Activated CD4-positive, alpha-beta T cell treated with anti-CD3 and anti-CD28 coated beads, Interleukin-2, amount 10 ng/mL, durations not matched to agents 7 days and 5 days (primary cell): ENCODE measurements around the gene SH3BGR. TPM values are rescaled to one million over a fixed set of nuclear protein-coding genes. Genes with fewer than 3 reads are reported as not detected.

Source experiments
- CTCF ChIA-PET: fragments of 350-600 bp; sonication (Branson Sonifier 250); formaldehyde crosslinking; loops from one replicate; lab custom pipeline; 2021; ENCODE audit warnings: antibody characterized with exemption; lab: Charles Lee
- POLR2A ChIA-PET: fragments of 350-600 bp; sonication (Branson Sonifier 250); formaldehyde crosslinking; loops from one replicate; lab custom pipeline; 2021; ENCODE audit warnings: antibody characterized with exemption; lab: Charles Lee
- DNase-seq: peaks from one replicate; pipeline ENCODE4 v3.0.0-alpha.2; 2020
- H3K27ac Mint-ChIP-seq: one replicate; pipeline ENCODE4 v1.8.0; 2021; ENCODE audit warnings: mild to moderate bottlenecking, moderate library complexity, mixed read lengths
- H3K27me3 Mint-ChIP-seq: one replicate; pipeline ENCODE4 v1.8.0; 2021; ENCODE audit warnings: mixed read lengths
- H3K36me3 Mint-ChIP-seq: one replicate; pipeline ENCODE4 v1.8.0; 2021; ENCODE audit warnings: low read depth, mixed read lengths
- H3K4me1 Mint-ChIP-seq: one replicate; pipeline ENCODE4 v1.8.0; 2021; ENCODE audit warnings: mixed read lengths
- H3K4me3 Mint-ChIP-seq: one replicate; pipeline ENCODE4 v1.8.0; 2021; ENCODE audit warnings: mild to moderate bottlenecking, moderate library complexity, mixed read lengths
- H3K9me3 Mint-ChIP-seq: one replicate; pipeline ENCODE4 v1.8.0; 2021; ENCODE audit warnings: mixed read lengths
- total RNA-seq, 2 experiments: library from RNA; stranded (reverse); gene quantifications; one replicate each; pipeline ENCODE4 v1.2.3, GENCODE V29; 2021

Gene SH3BGR
- total RNA-seq, 2 experiments from 2014 or later: 0.89 to 1.6 TPM

GRCh38 chr21:39502631-39503030, 50.9 kb downstream of the SH3BGR start:
- H3K4me1 Mint-ChIP-seq: no peaks in the 10 kb centered on the region
- H3K9me3 Mint-ChIP-seq: no peaks in the 10 kb centered on the region
- H3K36me3 Mint-ChIP-seq: no peaks in the 10 kb centered on the region
- ChIA-PET CTCF (no interaction called here), POLR2A (no interaction called here)
- H3K27ac Mint-ChIP-seq: no peak overlapping the region
- DNase-seq: no peak
- H3K4me3 Mint-ChIP-seq: no peak overlapping the region
- no peaks in the 10 kb centered on the region for H3K27me3 Mint-ChIP-seq

GRCh38 chr21:39503123-39503762, 51.5 kb downstream of the SH3BGR start:
- H3K9me3 Mint-ChIP-seq: no peaks in the 10 kb centered on the region
- DNase-seq: no peak
- no peaks in the 10 kb centered on the region for H3K4me1 Mint-ChIP-seq
- CTCF ChIA-PET: no interaction called here
- H3K27me3 Mint-ChIP-seq: no peaks in the 10 kb centered on the region
- no peaks in the 10 kb centered on the region for H3K36me3 Mint-ChIP-seq
- POLR2A ChIA-PET: no interaction called here
- no peak overlapping the region for H3K27ac Mint-ChIP-seq
- no peak overlapping the region for H3K4me3 Mint-ChIP-seq

GRCh38 chr21:39504230-39504629, 52.5 kb downstream of the SH3BGR start:
- H3K36me3 Mint-ChIP-seq: no peaks in the 10 kb centered on the region

GRCh38 chr21:39510240-39510639, 58.5 kb downstream of the SH3BGR start:
- H3K9me3 Mint-ChIP-seq: no peaks in the 10 kb centered on the region
- no peaks in the 10 kb centered on the region for H3K36me3 Mint-ChIP-seq
- H3K27ac Mint-ChIP-seq: no peak overlapping the region
- ChIA-PET POLR2A (no interaction called here), CTCF (interaction anchor here (0.7 kb wide), 1 partner anchor 36 kb away, joined by 3 read pairs; no protein-coding TSS in a partner anchor)
- H3K4me1 Mint-ChIP-seq: no peaks in the 10 kb centered on the region
- no peak for DNase-seq
- H3K4me3 Mint-ChIP-seq: no peak overlapping the region
- no peaks in the 10 kb centered on the region for H3K27me3 Mint-ChIP-seq

More at GRCh38 chr21:39504230-39504629, 52.5 kb downstream of the SH3BGR start:
- POLR2A ChIA-PET: no interaction called here
- Mint-ChIP-seq H3K4me1 (no peaks in the 10 kb centered on the region), H3K27ac (no peak overlapping the region), H3K4me3 (no peak overlapping the region), H3K27me3 (no peaks in the 10 kb centered on the region), H3K9me3 (no peaks in the 10 kb centered on the region)
- no peak for DNase-seq
- CTCF ChIA-PET: no interaction called here

- Mint-ChIP-seq H3K9me3 (no peaks in the 10 kb centered on the region), H3K27me3 (no peaks in the 10 kb centered on the region), H3K4me3 (no peak overlapping the region), H3K36me3 (no peaks in the 10 kb centered on the region), H3K27ac (no peak overlapping the region), H3K4me1 (no peaks in the 10 kb centered on the region)
- POLR2A ChIA-PET: no interaction called here
- DNase-seq: no peak
- CTCF ChIA-PET: no interaction called here
These were observed 59.3 kb downstream of the SH3BGR start for GRCh38 chr21:39511102-39511501.

- ChIA-PET CTCF (interaction anchor here (0.6 kb wide), 1 partner anchor 29 kb away, joined by 3 read pairs; no protein-coding TSS in a partner anchor), POLR2A (no interaction called here)
- Mint-ChIP-seq H3K9me3 (no peaks in the 10 kb centered on the region), H3K27ac (no peak overlapping the region), H3K4me3 (no peak overlapping the region), H3K4me1 (no peaks in the 10 kb centered on the region), H3K36me3 (no peaks in the 10 kb centered on the region), H3K27me3 (no peaks in the 10 kb centered on the region)
- no peak for DNase-seq
These were observed 62.0 kb downstream of the SH3BGR start for GRCh38 chr21:39513735-39514134.

GRCh38 chr21:39515684-39516472, 64.1 kb downstream of the SH3BGR start:
- ChIA-PET CTCF (interaction anchor here (0.6 kb wide), 1 partner anchor 588 kb away, joined by 3 read pairs; no protein-coding TSS in a partner anchor), POLR2A (no interaction called here)
- H3K4me1 Mint-ChIP-seq: no peaks in the 10 kb centered on the region

GRCh38 chr21:39518055-39518846, 66.5 kb downstream of the SH3BGR start:
- ChIA-PET POLR2A (interaction anchor here (0.7 kb wide), 1 partner anchor 10 kb away, joined by 15 read pairs; no protein-coding TSS in a partner anchor), CTCF (interaction anchor here (1.0 kb wide), 1 partner anchor 10 kb away, joined by 3 read pairs; no protein-coding TSS in a partner anchor)
- H3K4me3 Mint-ChIP-seq: no peak overlapping the region
- H3K36me3 Mint-ChIP-seq: no peaks in the 10 kb centered on the region
- no peak overlapping the region for H3K27ac Mint-ChIP-seq
- H3K4me1 Mint-ChIP-seq: no peaks in the 10 kb centered on the region
- H3K9me3 Mint-ChIP-seq: no peaks in the 10 kb centered on the region
- DNase-seq: peak; percentile 52
- H3K27me3 Mint-ChIP-seq: no peaks in the 10 kb centered on the region

More at GRCh38 chr21:39515684-39516472, 64.1 kb downstream of the SH3BGR start:
- H3K9me3 Mint-ChIP-seq: no peaks in the 10 kb centered on the region
- DNase-seq: no peak
- H3K27ac Mint-ChIP-seq: no peak overlapping the region
- H3K27me3 Mint-ChIP-seq: no peaks in the 10 kb centered on the region
- no peaks in the 10 kb centered on the region for H3K36me3 Mint-ChIP-seq
- H3K4me3 Mint-ChIP-seq: no peak overlapping the region

- no peak for DNase-seq
- H3K36me3 Mint-ChIP-seq: no peaks in the 10 kb centered on the region
- no peak overlapping the region for H3K27ac Mint-ChIP-seq
- POLR2A ChIA-PET: no interaction called here
- CTCF ChIA-PET: no interaction called here
- no peak overlapping the region for H3K4me3 Mint-ChIP-seq
- H3K27me3 Mint-ChIP-seq: no peaks in the 10 kb centered on the region
- no peaks in the 10 kb centered on the region for H3K9me3 Mint-ChIP-seq
- no peaks in the 10 kb centered on the region for H3K4me1 Mint-ChIP-seq
These were observed 67.1 kb downstream of the SH3BGR start for GRCh38 chr21:39518847-39519210.

GRCh38 chr21:39519835-39520234, 68.1 kb downstream of the SH3BGR start:
- Mint-ChIP-seq H3K27me3 (no peaks in the 10 kb centered on the region), H3K27ac (no peak overlapping the region), H3K4me1 (no peaks in the 10 kb centered on the region), H3K9me3 (no peaks in the 10 kb centered on the region), H3K4me3 (no peak overlapping the region), H3K36me3 (no peaks in the 10 kb centered on the region)
- DNase-seq: no peak
- ChIA-PET CTCF (no interaction called here), POLR2A (no interaction called here)

GRCh38 chr21:39523399-39523798, 71.6 kb downstream of the SH3BGR start:
- Mint-ChIP-seq H3K4me3 (no peak overlapping the region), H3K27ac (no peak overlapping the region)
- CTCF ChIA-PET: interaction anchor here (1.2 kb wide), 1 partner anchor 9 kb away, joined by 6 read pairs; no protein-coding TSS in a partner anchor

GRCh38 chr21:39523915-39524314, 72.1 kb downstream of the SH3BGR start:
- no peaks in the 10 kb centered on the region for H3K36me3 Mint-ChIP-seq
- H3K9me3 Mint-ChIP-seq: no peaks in the 10 kb centered on the region
- no peak overlapping the region for H3K4me3 Mint-ChIP-seq
- H3K27me3 Mint-ChIP-seq: no peaks in the 10 kb centered on the region
- H3K4me1 Mint-ChIP-seq: no peaks in the 10 kb centered on the region
- no peak for DNase-seq
- ChIA-PET CTCF (interaction anchor here (1.2 kb wide), 1 partner anchor 8 kb away, joined by 6 read pairs; no protein-coding TSS in a partner anchor), POLR2A (no interaction called here)
- H3K27ac Mint-ChIP-seq: no peak overlapping the region

More at GRCh38 chr21:39523399-39523798, 71.6 kb downstream of the SH3BGR start:
- POLR2A ChIA-PET: no interaction called here
- no peak for DNase-seq
- H3K27me3 Mint-ChIP-seq: no peaks in the 10 kb centered on the region
- no peaks in the 10 kb centered on the region for H3K36me3 Mint-ChIP-seq
- no peaks in the 10 kb centered on the region for H3K4me1 Mint-ChIP-seq
- H3K9me3 Mint-ChIP-seq: no peaks in the 10 kb centered on the region
